Stimulated activated memory B cell treated with anti-CD40 and anti-IgM and Interleukin-4, amounts not matched to agents 10 μg/mL and 1 μg/mL and 100 μg/mL, for 72 hours (primary cell): ENCODE results near the gene MLYCD.
A peak's percentile ranks its signal among the peaks of the same experiment; 100 is the strongest.

Experiments used
- ATAC-seq: fragments of 150-1000 bp; cut with Tn5 transposase; 2 replicates; pipeline ENCODE4 v1.10.0; 2021
- H3K27ac Mint-ChIP-seq: one replicate; pipeline ENCODE4 v1.8.0; 2022; ENCODE audit warnings: mild to moderate bottlenecking, mixed read lengths
- H3K27me3 Mint-ChIP-seq: one replicate; pipeline ENCODE4 v1.8.0; 2022; ENCODE audit warnings: mixed read lengths
- H3K36me3 Mint-ChIP-seq: one replicate; pipeline ENCODE4 v1.8.0; 2022; ENCODE audit warnings: mixed read lengths
- H3K4me1 Mint-ChIP-seq: one replicate; pipeline ENCODE4 v1.8.0; 2022; ENCODE audit warnings: mixed read lengths
- H3K4me3 Mint-ChIP-seq: one replicate; pipeline ENCODE4 v1.8.0; 2022; ENCODE audit warnings: mild to moderate bottlenecking, moderate library complexity, mixed read lengths
- H3K9me3 Mint-ChIP-seq: one replicate; pipeline ENCODE4 v1.8.0; 2022; ENCODE audit warnings: mixed read lengths

MLYCD gene

GRCh38 chr16:83928341-83929055, 29.6 kb downstream of the MLYCD start:
- Mint-ChIP-seq H3K27ac (no peak overlapping the region), H3K36me3 (peaks cover 13% of the 10 kb centered on the region), H3K27me3 (no peaks in the 10 kb centered on the region), H3K9me3 (no peaks in the 10 kb centered on the region), H3K4me3 (no peak overlapping the region), H3K4me1 (peaks cover 6% of the 10 kb centered on the region)
- no peak for ATAC-seq

- ATAC-seq, result no peak
- peaks cover 6% of the 10 kb centered on the region for H3K4me1 Mint-ChIP-seq
- H3K4me3 Mint-ChIP-seq, result no peak overlapping the region
Observed at GRCh38 chr16:83929811-83930555, 31.1 kb downstream of the MLYCD start.

GRCh38 chr16:83930730-83931500, 32.0 kb downstream of the MLYCD start:
- H3K4me1 Mint-ChIP-seq, result peaks cover 6% of the 10 kb centered on the region
- H3K27ac Mint-ChIP-seq, result no peak overlapping the region
- no peaks in the 10 kb centered on the region for H3K9me3 Mint-ChIP-seq
- no peak overlapping the region for H3K4me3 Mint-ChIP-seq
- H3K36me3 Mint-ChIP-seq, result no peaks in the 10 kb centered on the region
- H3K27me3 Mint-ChIP-seq, result peaks cover 17% of the 10 kb centered on the region
- ATAC-seq, result peak; percentile 7

More at GRCh38 chr16:83929811-83930555, 31.1 kb downstream of the MLYCD start:
- Mint-ChIP-seq H3K27ac (no peak overlapping the region), H3K27me3 (peaks cover 11% of the 10 kb centered on the region), H3K9me3 (no peaks in the 10 kb centered on the region), H3K36me3 (peaks cover 7% of the 10 kb centered on the region)

GRCh38 chr16:83931556-83931955, 32.6 kb downstream of the MLYCD start:
- peaks cover 2% of the 10 kb centered on the region for H3K36me3 Mint-ChIP-seq
- no peak for ATAC-seq
- H3K4me1 Mint-ChIP-seq, result peaks cover 2% of the 10 kb centered on the region
- no peaks in the 10 kb centered on the region for H3K9me3 Mint-ChIP-seq
- H3K27me3 Mint-ChIP-seq, result peaks cover 21% of the 10 kb centered on the region
- H3K27ac Mint-ChIP-seq, result no peak overlapping the region
- no peak overlapping the region for H3K4me3 Mint-ChIP-seq

GRCh38 chr16:83932304-83932703, 33.4 kb downstream of the MLYCD start:
- peaks cover 10% of the 10 kb centered on the region for H3K36me3 Mint-ChIP-seq
- peaks cover 28% of the 10 kb centered on the region for H3K27me3 Mint-ChIP-seq
- H3K27ac Mint-ChIP-seq, result no peak overlapping the region
- ATAC-seq, result no peak
- H3K4me1 Mint-ChIP-seq, result no peaks in the 10 kb centered on the region
- no peak overlapping the region for H3K4me3 Mint-ChIP-seq
- H3K9me3 Mint-ChIP-seq, result no peaks in the 10 kb centered on the region

- peaks cover 28% of the 10 kb centered on the region for H3K27me3 Mint-ChIP-seq
- ATAC-seq, result no peak
- H3K36me3 Mint-ChIP-seq, result peaks cover 14% of the 10 kb centered on the region
- no peaks in the 10 kb centered on the region for H3K4me1 Mint-ChIP-seq
- no peaks in the 10 kb centered on the region for H3K9me3 Mint-ChIP-seq
- no peak overlapping the region for H3K27ac Mint-ChIP-seq
- H3K4me3 Mint-ChIP-seq, result no peak overlapping the region
Observed at GRCh38 chr16:83932955-83933673, 34.2 kb downstream of the MLYCD start.

- no peak overlapping the region for H3K27ac Mint-ChIP-seq
Observed at GRCh38 chr16:83933885-83934683, 35.2 kb downstream of the MLYCD start.

GRCh38 chr16:83934684-83934977, 35.7 kb downstream of the MLYCD start:
- H3K27me3 Mint-ChIP-seq, result peaks cover 28% of the 10 kb centered on the region
- H3K4me1 Mint-ChIP-seq, result peaks cover 6% of the 10 kb centered on the region
- no peak overlapping the region for H3K4me3 Mint-ChIP-seq
- no peaks in the 10 kb centered on the region for H3K9me3 Mint-ChIP-seq
- H3K27ac Mint-ChIP-seq, result no peak overlapping the region
- ATAC-seq, result no peak
- peaks cover 14% of the 10 kb centered on the region for H3K36me3 Mint-ChIP-seq

More at GRCh38 chr16:83933885-83934683, 35.2 kb downstream of the MLYCD start:
- ATAC-seq, result no peak
- Mint-ChIP-seq H3K27me3 (peaks cover 28% of the 10 kb centered on the region), H3K36me3 (peaks cover 14% of the 10 kb centered on the region), H3K4me1 (peaks cover under 1% of the 10 kb centered on the region), H3K9me3 (no peaks in the 10 kb centered on the region), H3K4me3 (no peak overlapping the region)

- H3K4me1 Mint-ChIP-seq, result peaks cover 7% of the 10 kb centered on the region
- H3K27ac Mint-ChIP-seq, result no peak overlapping the region
- no peak overlapping the region for H3K4me3 Mint-ChIP-seq
- peaks cover 14% of the 10 kb centered on the region for H3K36me3 Mint-ChIP-seq
- no peaks in the 10 kb centered on the region for H3K9me3 Mint-ChIP-seq
- H3K27me3 Mint-ChIP-seq, result peaks cover 31% of the 10 kb centered on the region
- ATAC-seq, result no peak
Observed at GRCh38 chr16:83935005-83935857, 36.3 kb downstream of the MLYCD start.

GRCh38 chr16:83935858-83936255, 36.9 kb downstream of the MLYCD start:
- no peak for ATAC-seq
- Mint-ChIP-seq H3K4me3 (no peak overlapping the region), H3K27ac (no peak overlapping the region), H3K27me3 (peaks cover 37% of the 10 kb centered on the region), H3K9me3 (no peaks in the 10 kb centered on the region), H3K4me1 (peaks cover 7% of the 10 kb centered on the region), H3K36me3 (peaks cover 14% of the 10 kb centered on the region)

- Mint-ChIP-seq H3K4me1 (peaks cover 7% of the 10 kb centered on the region), H3K4me3 (no peak overlapping the region), H3K36me3 (peaks cover 14% of the 10 kb centered on the region), H3K27ac (no peak overlapping the region), H3K27me3 (peaks cover 41% of the 10 kb centered on the region), H3K9me3 (no peaks in the 10 kb centered on the region)
- no peak for ATAC-seq
Observed at GRCh38 chr16:83936581-83937165, 37.8 kb downstream of the MLYCD start.

- Mint-ChIP-seq H3K36me3 (peaks cover 14% of the 10 kb centered on the region), H3K27me3 (peaks cover 41% of the 10 kb centered on the region), H3K4me3 (no peak overlapping the region), H3K4me1 (peaks cover 7% of the 10 kb centered on the region), H3K27ac (no peak overlapping the region), H3K9me3 (no peaks in the 10 kb centered on the region)
- ATAC-seq, result no peak
Observed at GRCh38 chr16:83937267-83937666, 38.4 kb downstream of the MLYCD start.
